Astrocyte of the spinal cord (primary cell): ENCODE measurements around the gene GALNT1.

ENCODE experiments used
- DNase-seq: peaks from one replicate; pipeline ENCODE4 v3.0.0; 2011; ENCODE audit warnings: low read depth, low spot score
- H3K4me3 ChIP-seq: 2 replicates; pipeline ENCODE4 v1.5.1; 2011; ENCODE audit warnings: low read depth, mild to moderate bottlenecking, low read length, moderate library complexity
- in situ Hi-C: cut with HindIII; loops from 2 replicates; pipeline ENCODE4 v1.10.0; 2017; ENCODE audit warnings: low sequenced_read_pairs
- TF ChIP-seq, protein P1 (sequence below): IDR thresholded peaks from 2 replicates; pipeline ENCODE4 v1.5.1; 2012; ENCODE audit warnings: low read depth, mild to moderate bottlenecking, low read length, inconsistent platforms

GALNT1 gene

DNA sequence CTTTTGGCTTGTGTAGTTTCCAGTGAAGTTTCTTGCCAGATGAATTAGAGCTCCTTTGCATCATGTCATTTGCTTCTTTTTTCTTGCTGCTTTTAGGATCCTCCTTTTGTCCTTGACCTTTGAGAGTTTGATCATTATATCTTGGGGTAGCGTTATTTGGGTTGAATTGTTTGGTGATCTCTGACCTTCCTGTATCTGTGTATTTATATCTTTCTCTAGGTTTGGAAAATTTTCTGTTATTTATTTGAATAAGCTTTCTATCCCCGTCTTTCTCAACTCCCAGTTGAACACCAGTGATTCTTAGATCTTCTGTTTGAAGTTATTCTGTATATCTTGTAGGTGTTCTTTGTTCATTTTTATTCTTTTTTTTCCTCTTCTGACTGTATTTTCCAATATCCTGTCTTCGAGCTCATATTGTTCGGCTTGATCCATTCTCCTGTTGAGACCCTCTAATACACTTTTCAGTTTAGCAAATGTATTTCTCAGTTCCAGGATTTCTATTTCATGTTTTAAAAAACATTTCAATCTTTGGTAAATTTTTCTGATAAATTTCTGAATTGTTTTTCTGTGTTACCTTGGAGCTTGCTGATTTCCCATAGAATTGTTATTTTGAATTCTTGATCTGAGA, 20.8 kb downstream of the GALNT1 start:
- DNase-seq: no peak
- H3K4me3 ChIP-seq: no peak overlapping the region
- in situ Hi-C loops: no loop called here
- TF ChIP-seq, protein P1, sequence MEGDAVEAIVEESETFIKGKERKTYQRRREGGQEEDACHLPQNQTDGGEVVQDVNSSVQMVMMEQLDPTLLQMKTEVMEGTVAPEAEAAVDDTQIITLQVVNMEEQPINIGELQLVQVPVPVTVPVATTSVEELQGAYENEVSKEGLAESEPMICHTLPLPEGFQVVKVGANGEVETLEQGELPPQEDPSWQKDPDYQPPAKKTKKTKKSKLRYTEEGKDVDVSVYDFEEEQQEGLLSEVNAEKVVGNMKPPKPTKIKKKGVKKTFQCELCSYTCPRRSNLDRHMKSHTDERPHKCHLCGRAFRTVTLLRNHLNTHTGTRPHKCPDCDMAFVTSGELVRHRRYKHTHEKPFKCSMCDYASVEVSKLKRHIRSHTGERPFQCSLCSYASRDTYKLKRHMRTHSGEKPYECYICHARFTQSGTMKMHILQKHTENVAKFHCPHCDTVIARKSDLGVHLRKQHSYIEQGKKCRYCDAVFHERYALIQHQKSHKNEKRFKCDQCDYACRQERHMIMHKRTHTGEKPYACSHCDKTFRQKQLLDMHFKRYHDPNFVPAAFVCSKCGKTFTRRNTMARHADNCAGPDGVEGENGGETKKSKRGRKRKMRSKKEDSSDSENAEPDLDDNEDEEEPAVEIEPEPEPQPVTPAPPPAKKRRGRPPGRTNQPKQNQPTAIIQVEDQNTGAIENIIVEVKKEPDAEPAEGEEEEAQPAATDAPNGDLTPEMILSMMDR: no peak

DNA sequence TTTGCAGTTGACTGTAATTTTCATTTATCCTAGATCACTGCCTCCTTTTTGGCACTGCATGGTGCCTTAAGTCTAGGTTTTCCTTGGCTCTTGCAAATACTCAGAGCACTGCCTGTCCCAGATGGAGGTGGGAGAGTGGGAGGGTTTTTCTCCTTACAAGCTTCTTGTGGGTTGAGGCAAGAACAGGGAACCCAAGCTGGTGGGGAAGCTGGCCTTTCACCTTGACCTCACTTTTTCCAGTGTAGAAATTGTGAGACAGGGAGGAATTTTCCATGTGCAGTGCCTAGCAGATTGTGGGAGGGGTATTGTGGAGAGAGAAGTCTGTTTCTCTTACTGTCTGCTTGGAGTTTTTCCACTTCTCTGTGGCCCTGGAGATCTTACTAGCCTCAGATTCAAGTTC, 21.5 kb downstream of the GALNT1 start:
- no peak for DNase-seq
- in situ Hi-C loops: no loop called here
- no peak overlapping the region for H3K4me3 ChIP-seq
- TF ChIP-seq, protein P1: no peak

DNA sequence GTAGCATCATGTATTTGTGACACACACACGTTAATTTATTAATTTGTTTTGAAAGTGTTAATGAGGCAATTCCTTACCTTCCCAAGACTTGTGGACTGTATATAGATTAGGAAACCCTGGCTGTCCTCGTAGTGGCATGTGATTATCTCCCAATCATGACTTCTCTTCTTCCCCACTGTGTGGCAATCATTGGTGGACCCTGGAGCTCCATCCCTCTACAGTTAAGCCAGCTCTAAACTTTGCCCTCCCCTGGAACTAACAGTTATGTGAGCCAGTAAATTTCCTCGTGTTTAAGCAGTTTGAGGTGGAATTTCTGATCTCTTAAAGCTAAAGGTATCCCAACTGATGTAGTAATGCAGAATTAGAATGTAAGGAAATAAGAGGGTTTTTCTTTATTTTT, 22.0 kb downstream of the GALNT1 start:
- in situ Hi-C loops: no loop called here
- no peak for DNase-seq

DNA sequence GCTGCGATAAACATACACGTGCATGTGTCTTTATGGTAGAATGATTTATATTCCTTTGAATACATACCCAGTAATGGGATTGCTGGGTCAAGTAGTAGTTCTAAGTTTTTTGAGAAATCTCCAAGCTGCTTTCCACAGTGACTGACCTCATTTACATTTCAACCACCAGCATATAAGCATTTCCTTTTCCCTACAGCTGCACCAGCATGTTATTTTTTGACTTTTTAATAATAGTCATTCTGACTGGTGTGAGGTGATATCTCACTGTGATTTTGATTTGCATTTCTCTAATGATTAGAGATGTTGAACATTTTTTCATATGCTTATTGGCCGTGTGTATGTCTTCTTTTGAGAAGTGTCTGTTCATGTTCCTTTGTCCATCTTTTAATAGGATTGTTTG, 22.8 kb downstream of the GALNT1 start:
- TF ChIP-seq, protein P1: no peak
- no peak overlapping the region for H3K4me3 ChIP-seq
- DNase-seq: no peak
- in situ Hi-C loops: no loop called here

More for the DNA sequence above, 22.0 kb downstream of the GALNT1 start:
- TF ChIP-seq, protein P1: no peak
- H3K4me3 ChIP-seq: no peak overlapping the region

DNA sequence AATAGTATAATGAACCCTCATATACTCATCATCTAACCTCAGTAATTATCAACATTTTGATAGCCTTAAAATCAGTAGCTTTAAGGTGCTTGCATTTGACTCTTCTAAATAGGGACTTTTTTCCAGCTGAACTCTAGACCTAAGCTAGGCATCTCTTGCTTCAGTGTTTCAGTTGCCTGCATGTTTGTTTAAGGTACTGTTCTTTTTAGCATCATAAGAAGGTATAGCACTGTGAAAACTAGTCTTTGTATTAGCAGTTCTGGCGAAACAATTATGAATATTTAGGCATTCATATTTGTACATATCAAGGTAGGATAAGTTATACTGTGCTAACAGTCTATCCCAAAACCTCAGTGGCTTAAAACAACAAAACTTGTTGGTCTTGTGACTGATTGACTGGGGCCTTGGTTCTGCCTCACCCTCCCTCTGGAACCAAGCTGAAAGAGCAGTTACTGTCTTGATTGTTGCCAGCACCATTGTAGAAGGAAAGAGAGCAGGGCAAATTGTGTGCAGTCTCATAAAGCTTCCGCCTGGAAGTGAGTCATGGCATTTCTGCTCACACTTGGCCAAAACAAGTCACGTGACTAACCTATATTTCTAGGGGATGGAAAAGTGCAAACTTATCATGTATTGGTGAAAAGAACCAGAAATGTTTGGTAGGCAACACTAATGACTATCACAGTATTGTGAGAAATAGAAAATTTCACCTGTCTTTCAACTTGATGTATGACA, 24.3 kb downstream of the GALNT1 start:
- in situ Hi-C loops: no loop called here
- DNase-seq: peak; percentile 27
- TF ChIP-seq, protein P1: no peak
- H3K4me3 ChIP-seq: no peak overlapping the region

DNA sequence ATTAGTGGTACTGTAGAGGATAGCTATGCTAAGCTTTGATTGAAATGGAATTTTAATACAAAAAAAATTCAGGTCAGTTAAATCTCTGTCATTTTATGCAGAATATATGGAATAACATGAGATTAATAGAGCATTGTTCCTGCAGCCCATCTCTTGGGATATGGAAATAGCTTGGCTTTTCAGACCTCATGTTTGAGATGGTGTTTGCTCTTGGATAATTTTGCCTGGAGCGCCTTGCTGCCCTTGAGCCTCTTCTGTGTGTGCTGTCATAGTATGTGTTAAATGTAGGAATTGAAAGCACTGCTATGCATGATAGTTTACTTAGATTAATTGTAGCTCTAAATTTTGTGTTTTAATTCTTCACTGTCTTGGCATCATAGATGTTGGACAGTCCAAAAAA, 27.7 kb downstream of the GALNT1 start:
- in situ Hi-C loops: no loop called here
- no peak for DNase-seq
- TF ChIP-seq, protein P1: no peak

More for the DNA sequence above, 27.7 kb downstream of the GALNT1 start:
- H3K4me3 ChIP-seq: no peak overlapping the region
